ENCODE data around the gene CLCNKB.
"Not testable (repeated sequence)": the region's sequence is repeated elsewhere in the genome, so short reads cannot be mapped to it uniquely, and the experiment has no call there.

The CLCNKB gene

DNA sequence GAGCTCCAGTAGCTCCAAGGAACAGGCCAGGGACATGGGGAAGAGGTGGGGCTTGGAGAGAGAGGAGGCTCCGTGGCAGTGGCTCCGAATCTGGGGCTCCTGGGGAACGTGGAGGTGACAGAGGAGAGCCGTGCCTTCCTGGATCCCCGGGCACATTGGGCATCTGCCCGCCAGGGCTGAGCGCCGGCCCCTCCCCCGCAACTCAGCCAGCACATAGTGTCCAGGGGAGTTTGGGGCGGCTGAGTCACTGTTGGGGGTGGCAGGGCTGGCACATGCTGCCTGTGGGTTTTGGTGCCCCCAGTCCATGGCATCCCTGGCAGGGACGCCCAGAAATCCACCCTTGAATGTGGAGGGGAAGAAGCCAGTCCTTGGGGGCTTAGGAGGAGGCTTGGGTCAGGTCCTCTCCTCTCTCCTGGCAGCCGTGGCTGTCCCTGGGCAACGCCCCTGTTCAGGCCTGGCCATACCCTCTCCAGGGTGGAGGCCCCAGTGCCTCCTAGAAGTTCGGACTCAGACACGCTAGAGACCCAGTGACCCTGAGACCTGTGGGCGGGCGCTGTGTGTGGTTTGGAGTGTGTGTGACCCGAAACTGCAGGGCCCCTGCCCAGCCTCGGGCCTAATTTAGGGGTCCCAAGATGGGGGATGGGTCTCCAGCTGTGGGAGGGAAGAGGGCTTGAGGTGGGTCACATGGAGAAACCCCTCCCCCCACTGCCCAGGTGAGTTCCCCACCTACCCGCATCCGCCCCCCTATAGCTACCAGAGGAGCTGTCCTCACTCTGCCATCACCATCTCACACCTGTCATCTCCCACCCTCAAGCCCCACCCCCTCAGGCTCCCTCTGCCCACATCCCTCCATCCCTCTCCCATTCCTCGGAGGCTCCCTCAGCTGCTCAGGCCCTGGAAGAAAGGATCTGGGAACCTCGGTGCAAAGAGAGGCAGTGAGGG lies 27.4 kb upstream of the CLCNKB start:
- DNase-seq = no peak

DNA sequence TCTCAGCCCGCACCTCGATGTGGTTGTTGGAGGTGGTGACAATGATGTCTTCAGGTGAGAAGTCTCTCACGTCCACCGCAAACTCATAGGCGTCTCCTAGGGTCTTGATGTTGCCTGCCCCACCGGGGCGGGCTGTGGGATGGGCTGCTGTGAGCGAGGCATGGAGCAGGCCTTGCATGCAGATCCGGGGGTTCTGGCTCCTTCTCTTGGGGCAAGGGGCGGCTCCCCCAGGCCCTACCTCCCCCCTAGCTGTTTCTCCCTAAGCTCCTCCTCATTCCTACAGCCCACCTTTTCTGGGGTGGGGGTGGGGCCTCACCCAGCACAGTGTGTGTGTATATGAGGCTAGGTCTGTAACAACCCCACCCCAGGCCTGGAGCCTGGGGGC lies 26.5 kb upstream of the CLCNKB start:
- DNase-seq = no peak

DNA sequence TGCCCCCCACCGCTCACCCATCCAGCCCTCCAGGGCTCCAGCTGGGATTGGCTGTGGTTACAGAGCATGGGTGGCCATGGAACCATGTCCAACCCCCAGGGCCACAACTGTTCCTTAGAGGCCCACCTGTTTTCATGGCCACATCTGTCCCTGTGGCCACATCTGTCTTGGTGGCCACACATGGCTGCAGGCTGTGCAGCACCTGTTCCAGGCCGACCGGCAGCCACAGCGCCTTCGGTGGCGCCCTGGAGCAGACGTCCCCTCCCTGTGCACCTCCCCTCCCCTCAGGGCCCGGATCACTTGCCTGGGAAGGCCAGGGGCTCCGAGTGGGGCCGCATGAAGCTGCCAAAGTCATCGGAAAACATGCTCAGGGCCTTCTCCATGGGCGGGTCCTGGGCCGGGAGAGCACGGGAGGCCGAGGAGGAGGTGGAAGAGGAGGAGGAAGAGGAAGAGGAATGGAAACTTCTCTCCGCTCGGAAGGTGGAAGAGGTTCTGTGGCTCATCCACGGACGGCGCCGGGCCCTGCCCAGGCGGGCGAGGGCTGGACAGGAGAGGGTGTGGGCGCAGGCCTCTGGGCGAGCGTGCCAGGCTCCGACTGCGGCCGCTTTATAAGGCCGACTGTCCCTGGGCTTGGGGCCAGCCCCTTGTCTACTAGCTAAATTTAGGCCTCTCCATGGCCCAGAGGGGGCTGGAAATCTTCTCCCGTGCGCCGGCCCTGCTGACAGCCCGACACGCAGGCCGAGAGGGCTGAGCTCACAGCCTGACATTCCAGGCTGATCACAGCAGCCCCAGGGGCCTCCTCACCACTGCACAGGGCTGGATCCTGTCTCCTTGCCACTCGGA lies 25.9 kb upstream of the CLCNKB start, which contains the start of gene HSPB7:
Gene HSPB7, minus strand, starts transcription at position 583 of the 843 bp plus-strand sequence. Its CDS starts 80 bp downstream, at position 503.
- DNase-seq = no peak

DNA sequence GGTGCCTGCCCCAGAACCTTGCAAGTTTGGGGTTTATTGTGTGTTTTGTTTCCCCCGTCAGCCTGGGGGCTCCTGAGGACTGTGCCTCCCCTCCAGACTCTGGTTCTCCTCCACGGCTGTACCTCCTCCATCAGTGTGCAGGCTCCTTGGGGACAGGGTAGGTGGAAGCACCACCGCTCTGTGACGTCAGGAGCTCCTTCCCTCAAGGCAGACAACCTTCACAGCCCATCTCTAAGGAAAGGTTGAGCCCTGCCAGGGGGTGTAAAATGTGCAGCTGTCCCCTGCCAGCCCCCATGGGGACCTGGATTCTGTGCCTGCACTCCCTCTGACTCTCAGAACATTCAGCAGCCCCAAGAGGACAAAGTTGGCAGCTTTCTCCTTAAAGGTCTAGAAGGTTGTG lies 25.3 kb upstream of the CLCNKB start:
- no peak for DNase-seq

DNA sequence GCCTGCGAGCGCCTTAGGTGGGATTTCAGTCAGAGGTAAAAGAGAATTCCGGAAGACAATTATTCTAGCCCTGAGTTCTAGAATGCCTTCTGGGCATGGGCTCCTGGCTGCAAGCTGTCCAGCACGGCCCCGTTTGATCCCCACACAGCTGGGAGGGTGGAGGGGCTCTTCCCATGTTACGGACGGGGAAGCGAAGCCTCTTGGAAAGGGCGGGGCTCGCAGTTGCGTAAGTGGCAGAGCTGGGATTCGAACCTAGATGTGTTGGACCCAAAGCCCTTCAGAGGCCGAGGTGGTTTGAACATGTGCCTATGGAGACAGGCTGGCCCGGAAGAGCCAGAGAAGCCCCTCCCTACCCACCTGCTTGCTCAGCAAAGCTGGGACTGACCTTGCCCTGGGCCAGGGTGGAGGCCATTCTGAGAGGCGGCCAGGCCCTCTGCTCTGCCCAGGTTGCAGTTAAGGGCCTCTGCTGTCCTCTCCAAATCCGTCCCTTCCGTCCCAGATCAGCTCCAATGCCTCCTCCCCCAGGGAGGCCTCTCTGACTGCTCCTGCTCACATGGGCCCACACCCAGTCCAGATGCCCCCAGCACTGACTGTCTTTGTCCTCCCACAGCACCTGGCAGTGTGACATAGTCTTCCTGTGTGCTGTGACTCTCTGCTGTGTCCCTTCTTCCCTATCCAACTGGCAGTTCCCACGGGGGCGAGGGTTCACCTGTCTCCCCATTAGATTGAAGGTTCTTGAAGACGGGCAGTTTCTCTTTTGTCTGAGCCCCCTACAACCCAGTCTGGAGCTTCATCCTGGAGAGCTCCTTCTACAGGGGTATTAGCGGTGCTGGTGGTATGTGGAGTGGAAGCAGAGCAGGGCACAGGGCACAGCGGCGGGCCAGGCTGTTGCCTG lies 24.6 kb upstream of the CLCNKB start:
- DNase-seq = no peak

DNA sequence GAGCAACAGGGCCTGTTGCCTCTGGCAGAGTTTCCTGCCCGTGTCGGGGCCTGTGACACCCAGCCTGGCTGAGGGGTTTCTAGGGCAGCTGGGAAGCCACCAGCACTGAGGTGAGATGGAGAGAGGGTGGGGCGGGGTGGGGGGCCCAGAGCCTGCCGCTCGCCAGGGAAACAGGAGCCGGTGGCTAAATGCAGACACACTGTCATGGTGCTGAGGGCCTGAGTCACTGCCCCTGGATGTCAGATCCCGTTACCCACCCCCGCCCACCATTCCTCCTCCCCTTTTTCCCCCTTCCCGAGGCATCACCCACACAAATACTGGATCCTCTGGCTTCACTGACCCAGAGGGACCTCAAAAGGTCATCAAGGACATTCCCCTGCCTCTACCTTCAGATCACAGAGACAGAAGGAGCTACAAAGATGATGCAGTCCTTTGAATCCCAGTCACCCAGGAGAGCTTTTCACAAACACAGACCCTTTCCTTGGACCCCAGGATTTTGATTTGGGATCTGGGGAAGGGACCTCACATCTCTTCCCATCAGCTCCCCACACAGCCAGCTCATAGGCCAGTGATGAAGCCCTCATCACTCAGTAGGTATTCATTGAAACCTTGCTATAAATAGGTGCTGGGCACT lies 23.8 kb upstream of the CLCNKB start:
- no peak for DNase-seq

DNA sequence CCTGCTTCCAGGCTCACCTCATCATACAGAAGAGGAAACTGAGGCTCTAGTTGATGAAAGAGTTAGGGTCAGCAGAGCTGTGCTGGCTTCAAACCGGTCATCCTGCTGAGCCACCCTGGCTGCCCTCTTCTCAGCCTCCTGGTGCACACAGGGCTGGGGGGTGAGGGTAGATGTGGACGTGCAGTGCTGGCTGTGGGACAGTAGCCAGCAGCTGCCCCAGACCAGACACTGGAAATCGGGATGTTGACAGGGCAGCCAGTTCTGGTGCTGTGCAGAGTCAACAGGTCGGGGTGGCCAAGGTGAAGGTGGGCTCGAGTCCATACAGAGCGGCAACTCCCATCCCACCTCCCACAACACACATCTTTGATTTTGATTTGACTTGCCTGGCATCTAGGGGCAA lies 23.3 kb upstream of the CLCNKB start:
- DNase-seq = no peak

DNA sequence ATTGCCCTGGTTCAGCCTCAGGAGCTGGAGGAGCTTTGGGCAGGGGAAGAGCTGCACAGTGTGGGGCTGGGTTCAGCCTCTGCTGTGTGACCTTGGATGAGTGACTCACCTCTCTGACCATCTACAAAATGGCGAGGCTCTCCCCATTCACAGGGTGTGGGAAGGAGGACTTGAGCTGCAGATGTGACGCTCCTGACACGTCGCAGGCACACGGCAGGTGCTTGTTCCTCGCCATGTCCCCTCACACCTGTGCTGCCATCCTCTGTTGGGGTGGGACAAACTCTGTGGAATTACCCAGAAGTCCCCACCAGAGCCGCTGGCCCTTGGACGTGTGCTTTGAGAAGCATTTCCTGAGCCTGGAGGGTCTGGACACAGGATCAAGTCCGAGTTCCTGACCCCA lies 22.7 kb upstream of the CLCNKB start:
- DNase-seq = not testable (repeated sequence)

DNA sequence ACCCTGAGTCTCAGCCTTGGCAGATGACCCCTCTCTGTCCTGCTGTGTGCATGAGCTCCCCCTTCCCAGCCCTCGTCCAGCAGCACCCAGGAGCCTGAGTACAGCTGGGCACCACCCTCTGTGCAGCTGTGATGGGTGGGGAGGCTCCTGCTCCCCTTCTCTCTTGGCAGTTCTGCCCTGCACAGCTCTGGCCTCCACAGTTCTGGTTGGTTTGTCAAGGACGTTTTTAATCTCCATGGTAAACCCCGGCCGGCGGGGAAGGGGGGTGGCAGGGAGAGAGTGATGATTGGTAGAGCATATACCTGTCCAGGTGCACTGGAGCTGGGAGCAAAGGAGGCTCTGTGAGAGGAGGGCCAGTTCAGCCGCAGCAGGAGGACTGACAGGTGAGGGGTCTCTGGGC lies 21.9 kb upstream of the CLCNKB start, which contains the start of gene CLCNKA:
Gene CLCNKA, plus strand, starts transcription at position 356 of the 400 bp plus-strand sequence. CDS start 584 bp downstream, outside the sequence.
- DNase-seq = no peak

DNA sequence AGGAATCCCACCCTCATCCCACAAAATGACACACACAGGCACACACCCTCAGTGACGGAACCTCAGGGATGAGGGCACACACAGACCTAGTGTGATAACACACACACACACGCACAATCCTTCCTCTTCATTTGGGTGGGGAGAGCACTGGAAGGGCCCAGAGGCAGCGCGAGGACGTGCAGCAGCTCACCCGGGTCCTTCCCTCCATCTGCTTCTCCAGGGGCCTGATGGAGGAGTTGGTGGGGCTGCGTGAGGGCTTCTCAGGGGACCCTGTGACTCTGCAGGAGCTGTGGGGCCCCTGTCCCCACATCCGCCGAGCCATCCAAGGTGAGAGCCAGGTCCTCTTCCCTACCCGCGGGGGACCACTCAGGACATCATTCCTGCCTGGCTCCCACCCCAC lies 21.2 kb upstream of the CLCNKB start:
- no peak for DNase-seq

DNA sequence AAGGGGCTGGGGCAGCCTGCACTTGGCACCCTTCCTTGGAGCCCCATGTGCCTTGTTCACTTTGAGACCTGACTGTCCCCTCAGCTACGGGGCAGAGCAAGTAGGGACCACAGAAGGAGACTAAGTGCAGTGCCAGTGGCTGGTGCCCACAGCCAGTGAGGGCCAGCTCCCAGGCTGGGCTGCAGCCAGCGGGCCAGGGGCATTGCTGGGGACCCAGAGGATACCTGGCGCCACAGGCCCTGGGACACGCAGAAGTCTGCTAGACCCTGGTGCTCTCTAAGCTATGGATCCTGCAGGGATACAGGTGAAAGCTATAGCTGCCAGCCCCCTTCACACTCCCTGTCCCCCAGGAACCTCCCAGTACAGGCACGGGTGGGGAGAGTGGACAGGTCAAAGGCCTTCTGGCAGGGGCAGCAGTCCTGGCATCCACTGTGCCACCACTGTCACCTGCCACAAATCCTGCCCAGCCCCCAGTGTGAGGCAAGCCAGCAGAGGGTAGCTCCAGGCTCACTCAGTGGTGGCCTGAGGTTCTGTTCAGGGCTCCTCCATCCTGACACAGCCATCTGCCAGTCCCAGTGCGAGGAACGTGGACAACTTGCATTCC lies 20.4 kb upstream of the CLCNKB start:
- no peak for DNase-seq

DNA sequence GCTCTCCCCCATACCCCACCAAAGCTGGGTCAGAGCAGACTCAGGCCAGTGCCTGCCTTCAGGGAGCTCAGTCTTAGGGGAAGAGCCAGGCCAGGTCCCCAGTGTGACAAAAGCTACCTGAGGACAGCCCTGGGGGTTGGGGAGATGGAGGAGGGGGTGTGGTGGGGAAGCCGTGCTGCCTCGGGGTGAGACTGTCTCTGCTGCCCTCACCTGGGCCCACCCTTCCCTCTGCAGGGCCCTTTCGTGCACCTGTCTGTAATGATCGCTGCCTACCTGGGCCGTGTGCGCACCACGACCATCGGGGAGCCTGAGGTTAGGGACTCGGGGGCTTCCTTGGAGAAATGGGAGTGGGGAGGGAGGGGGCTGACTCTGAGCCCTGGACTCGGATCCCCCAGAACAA lies 17.3 kb upstream of the CLCNKB start:
- not testable (repeated sequence) for DNase-seq

DNA sequence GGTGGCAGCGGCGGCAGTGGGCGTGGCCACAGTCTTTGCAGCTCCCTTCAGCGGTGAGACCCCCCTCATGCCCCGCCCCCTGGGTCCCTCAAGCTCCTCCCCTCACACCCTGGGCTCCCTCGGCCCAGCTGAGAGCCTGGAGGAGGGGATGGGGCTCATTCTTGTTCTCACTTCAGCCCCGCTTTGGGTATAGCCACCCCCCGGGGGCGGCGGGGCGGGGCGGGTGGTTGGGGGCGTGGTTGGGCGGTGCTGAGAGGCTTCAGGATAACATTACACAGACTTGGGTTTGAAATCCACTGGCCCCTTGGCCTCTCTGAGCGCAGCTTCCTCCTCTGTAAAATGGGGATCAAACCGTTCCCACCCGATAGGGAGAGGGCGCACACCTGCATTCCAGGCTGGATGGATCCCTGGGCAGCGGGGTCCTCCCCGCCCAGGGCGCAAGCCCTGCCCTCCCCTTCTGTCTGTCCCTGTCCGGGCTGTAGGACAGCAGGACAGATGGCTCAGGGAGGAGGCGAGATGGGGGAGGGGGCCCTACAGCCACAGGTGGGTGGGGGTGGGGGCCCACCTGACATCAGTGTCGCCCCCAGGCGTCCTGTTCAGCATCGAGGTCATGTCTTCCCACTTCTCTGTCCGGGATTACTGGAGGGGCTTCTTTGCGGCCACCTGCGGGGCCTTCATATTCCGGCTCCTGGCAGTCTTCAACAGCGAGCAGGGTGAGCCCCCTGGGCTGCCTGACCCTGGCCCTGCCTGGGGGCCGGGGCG lies 16.7 kb upstream of the CLCNKB start:
- peak; percentile 66 for DNase-seq

DNA sequence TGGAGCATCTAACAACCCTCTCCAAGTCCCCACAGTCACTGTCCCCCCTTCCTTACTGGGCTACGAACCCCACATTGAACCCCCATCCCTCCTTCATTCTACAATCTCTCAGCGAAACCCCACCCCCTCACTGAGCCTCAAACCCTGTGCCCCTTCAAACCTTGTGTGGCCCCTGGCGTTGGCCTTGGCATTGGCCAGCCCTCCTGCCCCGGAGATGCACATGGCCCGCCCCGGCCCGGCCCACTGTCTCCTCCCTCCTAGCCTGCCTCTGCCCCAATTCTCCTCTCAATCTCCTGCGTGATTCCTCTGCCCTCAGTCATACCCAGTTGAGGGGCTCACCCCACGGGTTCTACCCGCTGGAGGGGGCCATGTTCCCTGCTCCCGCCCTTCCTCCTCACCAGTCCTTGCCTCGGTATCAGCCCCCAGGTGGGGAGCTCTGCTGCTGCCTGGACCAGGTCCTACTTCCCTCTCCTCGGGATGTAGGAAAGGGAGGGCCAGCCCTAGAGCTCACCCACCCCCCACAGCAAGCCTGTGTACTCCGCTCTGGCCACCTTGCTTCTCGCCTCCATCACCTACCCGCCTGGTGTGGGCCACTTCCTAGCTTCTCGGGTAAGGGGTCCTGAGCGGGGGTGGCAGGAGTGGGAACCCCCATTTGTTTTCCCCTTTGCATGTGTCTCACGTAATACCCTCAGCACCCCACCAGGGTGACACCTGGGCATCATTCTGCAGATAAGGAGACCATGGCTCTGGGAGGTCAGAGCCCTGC lies 15.2 kb upstream of the CLCNKB start:
- no peak for DNase-seq

DNA sequence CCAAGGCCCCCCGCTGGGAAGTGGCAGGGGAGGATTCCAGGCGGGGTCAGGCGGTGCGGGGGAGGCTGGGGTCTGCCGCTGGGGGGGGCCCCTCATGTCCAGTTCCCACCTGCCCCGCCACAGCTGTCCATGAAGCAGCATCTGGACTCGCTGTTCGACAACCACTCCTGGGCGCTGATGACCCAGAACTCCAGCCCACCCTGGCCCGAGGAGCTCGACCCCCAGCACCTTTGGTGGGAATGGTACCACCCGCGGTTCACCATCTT lies 14.6 kb upstream of the CLCNKB start:
- DNase-seq = not testable (repeated sequence)

DNA sequence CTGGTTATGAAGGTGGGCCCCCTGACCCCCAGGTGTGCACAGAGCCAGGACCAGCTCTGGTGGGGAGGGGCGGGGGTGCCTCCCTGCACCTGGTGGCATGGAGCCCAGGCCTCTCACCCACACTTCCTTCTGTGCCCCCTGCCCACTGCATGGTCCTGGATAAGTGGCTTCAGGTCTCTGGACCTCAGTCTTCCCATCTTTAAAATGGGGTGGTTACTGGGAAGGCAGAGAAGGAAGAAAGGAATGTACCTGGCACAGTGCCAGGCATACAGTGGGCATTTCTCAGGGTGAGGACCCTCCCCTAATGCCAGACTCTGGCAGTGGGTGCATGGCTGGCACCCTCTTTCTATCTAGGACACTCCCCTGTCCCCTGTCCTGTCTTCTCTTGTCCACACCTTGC lies 14.3 kb upstream of the CLCNKB start:
- DNase-seq = no peak

DNA sequence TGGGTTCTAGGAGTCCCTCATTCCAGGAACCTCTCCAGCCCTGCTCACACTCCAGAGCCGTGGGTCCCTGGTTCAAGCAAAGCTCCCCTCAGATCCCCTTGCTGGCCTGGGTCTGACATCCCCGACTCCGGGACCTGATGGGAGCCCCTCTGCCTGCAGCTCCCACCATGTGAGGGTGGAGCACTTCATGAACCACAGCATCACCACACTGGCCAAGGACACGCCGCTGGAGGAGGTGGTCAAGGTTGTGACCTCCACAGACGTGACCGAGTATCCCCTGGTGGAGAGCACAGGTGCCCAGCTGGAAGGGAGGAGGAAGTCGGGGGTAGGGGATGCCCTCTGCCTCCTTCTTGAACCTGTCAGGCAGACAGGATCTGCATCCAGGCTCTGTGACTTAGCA lies 12.0 kb upstream of the CLCNKB start:
- no peak for DNase-seq

DNA sequence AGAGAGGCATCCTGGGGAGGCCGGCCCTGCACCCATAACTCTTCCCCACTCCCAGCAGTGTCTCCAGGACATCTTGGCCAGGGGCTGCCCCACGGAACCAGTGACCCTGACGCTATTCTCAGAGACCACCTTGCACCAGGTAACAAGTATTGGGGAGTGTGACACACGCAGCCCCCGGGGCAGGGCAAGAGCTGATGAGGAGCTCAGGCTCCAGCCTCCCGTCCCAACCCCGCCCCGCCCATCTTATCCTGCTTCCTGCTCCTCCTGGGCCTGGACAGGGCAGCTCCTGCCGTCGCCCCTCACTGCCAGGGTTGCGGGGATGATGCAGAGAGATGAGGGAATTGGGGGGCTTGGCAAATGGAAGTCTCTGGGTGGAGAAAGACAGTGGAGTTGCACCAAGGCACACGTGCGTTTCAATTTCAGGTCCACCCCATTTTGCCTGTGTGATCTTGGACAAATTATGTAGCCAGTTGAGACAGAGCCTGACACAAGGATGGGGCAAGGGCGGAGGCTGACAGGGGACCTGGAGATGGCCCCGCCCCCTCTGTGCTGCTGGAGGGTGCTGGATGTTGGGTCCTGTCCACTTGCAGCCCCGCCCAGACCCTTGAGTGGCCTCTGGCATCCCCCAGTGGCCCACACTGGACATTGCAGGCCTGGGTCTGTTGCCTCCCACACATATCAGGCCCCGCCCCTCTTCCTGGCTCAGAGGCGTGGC lies 11.0 kb upstream of the CLCNKB start:
- DNase-seq = peak; percentile 44

DNA sequence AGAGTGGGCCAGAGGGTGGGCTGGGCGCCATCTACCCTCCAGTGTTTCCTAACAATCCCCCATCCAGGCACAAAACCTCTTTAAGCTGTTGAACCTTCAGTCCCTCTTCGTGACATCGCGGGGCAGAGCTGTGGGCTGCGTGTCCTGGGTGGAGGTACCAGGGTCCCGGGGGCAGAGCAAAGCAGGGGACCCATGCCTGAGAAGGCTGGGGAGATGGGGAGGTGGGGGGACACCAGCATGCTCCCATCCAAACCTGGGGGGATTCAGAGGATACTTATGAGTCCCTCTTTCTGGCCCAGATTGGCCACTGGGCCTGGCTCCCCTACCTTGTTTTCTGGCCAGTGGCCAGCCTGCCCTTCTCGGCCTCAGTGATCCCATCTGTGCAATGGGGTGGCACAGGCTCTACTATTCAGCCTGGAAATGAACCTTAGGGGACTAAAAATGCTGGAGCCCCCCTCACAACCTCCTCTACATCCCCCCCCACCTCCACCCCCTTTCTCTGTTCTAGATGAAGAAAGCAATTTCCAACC lies 10.4 kb upstream of the CLCNKB start:
- not testable (repeated sequence) for DNase-seq

All from CD4-positive, alpha-beta T cell treated with Interleukin-17A for 4 hours (primary cell).